ENCODE results near the gene HSPA9. TPM values are rescaled to one million over a fixed set of nuclear protein-coding genes. Genes with fewer than 3 reads are reported as not detected.

HSPA9 gene
- total and polyA plus RNA-seq, 2 of the 13 experiments (the other 11 are each of a cell fraction or from before 2014, with no cell fraction given), result 165 to 478 TPM

GRCh38 chr5:138602371-138603000 is 27.3 kb upstream of the HSPA9 start:
- H3K4me3 ChIP-seq (replicated peaks in 1 of 3; ENCODE audit: insufficient read depth in 1 of 3, low read depth in 2 of 3, low read length in 3 of 3), result no peak overlapping the region
- intact Hi-C loops (cut with micrococcal nuclease; ENCODE audit: unreplicated experiment) (no loop called here), in situ Hi-C loops (cut with HindIII; ENCODE audit: extremely low pct_ligation_motif_present, low pct_unique_long_range_greater_than_20kb) (no loop called here)
- H3K36me3 ChIP-seq (replicated peaks in 1 of 2; ENCODE audit: control insufficient read depth in 1 of 2, insufficient read depth in 2 of 2, low read length in 2 of 2), result no peaks in the 10 kb centered on the region
- ChIA-PET POLR2A (no interaction called here), CTCF (ENCODE audit: low intra/inter-chr PET ratio, low total read pairs) (no interaction called here)
- peaks cover 0 to 31% of the 10 kb centered on the region in 2 experiments; a peak in 1 of 5 replicates for H3K27me3 ChIP-seq (ENCODE audit: control insufficient read depth in 1 of 2, insufficient read depth in 2 of 2, low read length in 2 of 2)
- no peaks in the 10 kb centered on the region for H3K9me3 ChIP-seq (ENCODE audit: low read length)
- no peak for FAIRE-seq
- WGBS (ENCODE audit: low lambda C conversion rate), result 25% methylated on average over 6 of the region's 6 CpGs
- H3K9ac ChIP-seq (ENCODE audit: insufficient read depth, low read depth, low read length), result no peak overlapping the region
- H3K4me1 ChIP-seq (ENCODE audit: insufficient read depth, low read length), result peaks cover 6% of the 10 kb centered on the region; the same call in 1 of the 2 replicates
- H3K79me2 ChIP-seq (ENCODE audit: insufficient read depth, low read length), result no peaks in the 10 kb centered on the region
- BruUV-seq (replicated peaks), result no TSS peak
- DNase-seq (ENCODE audit: low spot score), result no peak
- no peak for TF ChIP-seq SP5 (CRISPR knock-in tag; IDR thresholded peaks at IDR 0.05; ENCODE audit: borderline replicate concordance, low read depth)
- no peak for TF ChIP-seq TSC22D2 (CRISPR knock-in tag; IDR thresholded peaks at IDR 0.05; ENCODE audit: borderline replicate concordance)
- no peak for TF ChIP-seq ZZZ3 (CRISPR knock-in tag; IDR thresholded peaks at IDR 0.05; ENCODE audit: borderline replicate concordance)
- TF ChIP-seq ZNF703 (CRISPR knock-in tag; IDR thresholded peaks at IDR 0.05; ENCODE audit: borderline replicate concordance), result no peak
- TF ChIP-seq SETDB1 (CRISPR knock-in tag; IDR thresholded peaks at IDR 0.05; ENCODE audit: borderline replicate concordance), result no peak
- no peak for TF ChIP-seq PAXIP1 (CRISPR knock-in tag; conservative IDR thresholded peaks at IDR 0.05)
- TF ChIP-seq SNAPC4 (CRISPR knock-in tag; IDR thresholded peaks at IDR 0.05), result no peak
- no peak for TF ChIP-seq YEATS4 (CRISPR knock-in tag; IDR thresholded peaks at IDR 0.05; ENCODE audit: borderline replicate concordance)
- TF ChIP-seq HIC2 (CRISPR knock-in tag; IDR thresholded peaks at IDR 0.05; ENCODE audit: low read depth), result no peak
- no peak overlapping the region for H3K27ac ChIP-seq (ENCODE audit: extremely low read length, insufficient read depth, low read length)
- H3K4me2 ChIP-seq (ENCODE audit: low read depth, low read length), result no peak overlapping the region
- no peak for ATAC-seq
- H2AFZ ChIP-seq (ENCODE audit: low read length), result no peak overlapping the region
- no peaks in the 10 kb centered on the region; the same call in 1 of the 2 replicates for H4K20me1 ChIP-seq (ENCODE audit: insufficient read depth, low read length)
